Amniotic stem cell (primary cell): ENCODE data around the gene CCDC86.

Experiments
- DNase-seq: peaks from one replicate; lab custom pipeline; 2025; lab: John Stamatoyannopoulos, UW

The CCDC86 gene

DNA sequence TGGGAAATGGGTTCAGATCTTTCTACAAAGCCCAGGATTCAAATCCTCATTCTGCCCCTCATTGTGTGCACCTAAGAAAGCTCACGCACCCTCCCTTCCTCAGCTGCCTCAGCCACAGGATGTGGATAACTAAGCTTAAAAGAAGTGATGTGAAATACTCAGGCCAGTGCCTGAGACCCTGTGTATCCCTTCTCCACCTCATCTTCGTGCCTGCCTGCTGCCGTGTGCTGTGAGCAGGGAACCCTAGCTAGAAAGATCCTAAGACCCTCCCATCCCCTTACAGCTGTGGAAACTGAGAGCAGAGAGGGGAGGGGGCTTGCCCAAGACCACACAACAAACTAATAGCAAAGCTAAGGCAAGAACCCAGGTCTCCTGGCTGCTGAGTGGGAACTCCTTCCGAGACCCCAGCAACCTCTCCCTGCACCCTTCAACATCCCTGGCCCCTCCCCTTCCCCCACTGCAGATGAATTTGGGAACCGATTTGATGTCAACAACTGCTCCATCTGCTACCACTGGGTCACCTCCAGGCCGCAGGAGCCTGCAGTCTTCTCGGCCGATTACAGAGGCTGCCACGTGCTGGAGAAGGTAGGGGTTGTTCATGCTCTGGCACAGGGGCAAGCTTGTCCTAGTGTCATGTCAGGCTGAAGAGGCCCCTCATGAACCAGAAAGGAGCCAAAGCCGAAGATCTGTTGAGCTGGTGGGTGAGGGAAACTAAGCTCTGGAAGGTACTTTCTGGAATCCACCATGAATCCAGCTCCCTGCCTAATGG, 27.0 kb downstream of the CCDC86 start:
- no peak for DNase-seq

DNA sequence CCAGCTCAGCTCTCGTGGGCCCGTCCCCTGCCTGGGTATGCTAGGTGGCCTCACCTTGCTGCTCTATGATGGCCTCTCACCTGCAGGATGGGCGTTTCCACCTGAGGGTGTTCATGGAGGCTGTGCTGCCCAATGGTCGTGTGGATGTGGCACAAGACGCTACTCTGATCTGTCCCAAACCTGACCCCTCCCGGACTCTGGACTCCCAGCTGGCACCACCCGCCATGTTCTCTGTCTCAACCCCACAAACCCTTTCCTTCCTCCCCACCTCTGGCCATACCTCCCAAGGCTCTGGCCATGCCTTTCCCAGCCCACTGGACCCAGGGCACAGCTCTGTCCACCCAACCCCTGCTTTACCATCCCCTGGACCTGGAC, 27.5 kb downstream of the CCDC86 start:
- no peak for DNase-seq

DNA sequence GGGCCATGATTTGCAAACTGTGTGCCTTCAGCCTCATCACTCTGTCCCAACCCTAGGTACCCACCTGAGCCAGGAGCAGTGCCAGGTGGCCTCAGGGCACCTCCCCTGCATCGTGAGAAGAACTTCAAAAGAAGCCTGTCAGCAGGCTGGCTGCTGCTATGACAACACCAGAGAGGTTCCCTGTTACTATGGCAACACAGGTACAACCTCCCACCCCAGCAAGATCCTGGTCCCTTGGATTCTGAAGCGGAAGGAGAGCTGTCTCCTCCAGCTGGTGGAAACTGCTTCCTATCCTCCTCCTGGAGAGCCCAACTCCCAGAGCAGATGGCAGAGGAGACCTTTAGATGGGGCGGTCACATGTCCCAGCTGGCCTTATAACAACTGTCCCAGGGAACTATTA, 28.4 kb downstream of the CCDC86 start:
- DNase-seq: no peak

DNA sequence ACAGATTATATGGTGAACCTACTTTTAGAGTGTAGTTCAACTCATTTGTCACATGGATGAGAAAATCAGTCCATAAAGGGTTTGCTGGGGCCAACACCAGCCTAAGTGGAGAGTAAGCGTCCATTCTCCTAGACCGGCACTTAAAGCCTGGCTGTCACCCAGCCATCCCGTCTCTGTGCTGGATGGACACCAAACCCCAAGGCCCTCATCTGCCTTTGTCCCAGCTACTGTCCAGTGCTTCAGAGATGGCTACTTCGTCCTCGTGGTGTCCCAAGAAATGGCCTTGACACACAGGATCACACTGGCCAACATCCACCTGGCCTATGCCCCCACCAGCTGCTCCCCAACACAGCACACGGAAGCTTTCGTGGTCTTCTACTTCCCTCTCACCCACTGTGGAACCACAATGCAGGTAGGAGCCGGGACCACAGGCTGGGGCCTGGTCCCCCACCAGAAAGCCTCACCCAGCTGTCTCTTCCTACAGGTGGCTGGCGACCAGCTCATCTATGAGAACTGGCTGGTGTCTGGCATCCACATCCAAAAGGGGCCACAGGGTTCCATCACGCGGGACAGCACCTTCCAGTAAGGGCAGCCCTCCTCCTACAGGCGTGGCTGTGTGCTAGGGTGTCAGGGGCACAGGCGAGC, 28.9 kb downstream of the CCDC86 start:
- no peak for DNase-seq

DNA sequence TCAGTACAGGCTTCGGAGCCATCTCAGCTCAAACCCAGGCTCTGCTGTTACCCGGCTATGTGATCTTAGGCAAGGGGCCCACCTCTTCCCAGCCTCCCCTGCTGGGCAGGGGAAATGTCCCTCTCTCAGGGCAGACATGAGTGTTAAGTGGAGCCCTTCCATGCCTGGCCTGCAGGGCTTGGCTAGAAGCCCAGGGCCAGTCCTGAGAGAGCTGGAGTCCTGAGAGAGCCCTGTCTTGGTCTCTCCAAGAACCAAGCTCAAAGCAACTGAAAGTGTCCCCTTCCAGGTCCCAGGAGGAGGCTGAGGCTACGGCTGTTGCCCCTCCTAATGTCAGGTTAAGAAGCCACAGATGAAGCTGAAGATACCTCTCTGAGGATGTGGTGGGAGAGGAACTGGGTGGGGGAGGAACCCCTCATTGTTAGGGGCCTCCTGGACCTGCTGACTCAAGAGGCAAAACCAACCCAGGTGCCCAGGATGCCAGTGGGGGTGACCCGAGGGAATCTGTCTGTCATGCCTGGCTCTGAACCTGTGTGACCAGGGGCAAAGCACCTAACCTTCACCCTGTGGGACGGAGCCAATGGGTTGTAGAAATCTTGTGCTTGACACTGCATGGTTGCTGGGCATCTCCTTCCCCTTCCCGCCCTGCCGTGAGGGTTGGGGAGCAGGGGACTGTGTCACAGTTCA, 29.6 kb downstream of the CCDC86 start:
- no peak for DNase-seq

DNA sequence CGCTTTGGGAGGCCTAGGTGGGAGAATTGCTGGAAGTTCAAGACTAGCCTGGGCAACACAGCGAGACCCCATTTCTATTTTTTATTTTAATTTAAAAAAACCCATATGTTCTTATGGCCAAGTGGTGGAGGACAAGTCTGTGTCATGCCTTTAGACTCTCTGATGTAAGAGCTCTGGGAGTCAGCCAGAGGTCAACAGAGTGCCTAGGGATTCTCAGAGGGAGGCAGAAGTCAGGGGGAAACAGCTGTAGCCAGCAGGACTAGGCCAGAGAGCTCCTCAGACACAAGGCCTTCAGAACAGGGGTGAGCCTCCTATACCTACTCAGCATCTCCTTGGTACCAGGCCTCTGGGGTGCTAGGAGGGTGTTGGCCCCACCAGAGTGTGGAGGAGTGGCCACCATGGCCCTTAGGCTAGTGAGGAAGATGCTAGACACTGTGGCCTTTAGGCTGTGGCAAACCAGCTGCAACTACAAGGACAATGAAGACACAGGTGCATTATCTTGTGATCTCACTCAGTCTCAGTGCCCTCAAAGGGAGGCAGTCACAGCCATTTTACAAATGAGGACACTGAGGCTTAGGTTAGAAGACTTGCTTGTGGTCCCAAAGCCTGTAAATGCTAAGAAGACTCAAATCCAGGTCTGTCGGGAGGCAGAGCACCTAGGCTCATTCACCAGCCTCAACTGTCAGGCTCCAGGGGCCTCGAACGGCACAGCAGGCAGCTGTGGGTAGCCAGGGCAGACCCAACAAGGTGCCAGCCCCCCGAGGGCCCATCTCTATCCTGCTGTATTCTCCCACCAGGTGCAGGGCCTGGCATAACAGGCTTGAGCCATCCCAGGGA, 30.4 kb downstream of the CCDC86 start:
- no peak for DNase-seq

DNA sequence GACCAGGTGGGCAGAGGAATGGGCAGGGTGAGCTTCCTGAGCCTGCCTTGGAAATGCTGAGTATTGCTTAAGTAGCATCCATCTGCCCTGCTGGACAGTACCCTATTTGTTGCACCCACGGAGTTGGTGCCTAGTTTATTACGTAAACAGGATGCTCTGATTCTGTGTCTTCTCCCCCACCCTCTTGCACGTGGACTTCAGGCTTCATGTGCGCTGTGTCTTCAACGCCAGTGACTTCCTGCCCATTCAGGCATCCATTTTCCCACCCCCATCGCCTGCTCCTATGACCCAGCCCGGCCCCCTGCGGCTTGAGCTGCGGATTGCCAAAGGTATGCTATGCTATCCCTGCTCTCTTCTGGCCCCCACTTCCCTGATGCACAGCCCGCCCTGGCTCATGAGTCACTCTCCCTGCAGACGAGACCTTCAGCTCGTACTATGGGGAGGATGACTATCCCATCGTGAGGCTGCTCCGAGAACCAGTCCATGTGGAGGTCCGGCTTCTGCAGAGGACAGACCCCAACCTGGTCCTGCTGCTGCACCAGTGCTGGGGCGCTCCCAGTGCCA, 31.1 kb downstream of the CCDC86 start:
- DNase-seq: no peak

DNA sequence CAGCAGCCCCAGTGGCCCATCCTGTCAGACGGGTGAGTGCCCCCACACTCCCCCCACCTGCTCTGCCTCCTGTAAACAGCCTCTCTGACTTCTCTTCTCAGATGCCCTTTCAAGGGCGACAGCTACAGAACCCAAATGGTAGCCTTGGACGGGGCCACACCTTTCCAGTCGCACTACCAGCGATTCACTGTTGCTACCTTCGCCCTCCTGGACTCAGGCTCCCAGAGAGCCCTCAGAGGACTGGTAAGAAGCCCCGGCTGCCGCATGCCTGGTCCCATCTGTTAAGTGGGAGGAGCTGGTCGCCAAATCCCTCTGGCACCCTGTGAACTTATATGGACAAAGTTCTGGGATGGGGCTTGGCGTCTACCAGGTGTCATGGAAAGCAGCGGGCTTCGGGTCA, 31.6 kb downstream of the CCDC86 start:
- DNase-seq: no peak

DNA sequence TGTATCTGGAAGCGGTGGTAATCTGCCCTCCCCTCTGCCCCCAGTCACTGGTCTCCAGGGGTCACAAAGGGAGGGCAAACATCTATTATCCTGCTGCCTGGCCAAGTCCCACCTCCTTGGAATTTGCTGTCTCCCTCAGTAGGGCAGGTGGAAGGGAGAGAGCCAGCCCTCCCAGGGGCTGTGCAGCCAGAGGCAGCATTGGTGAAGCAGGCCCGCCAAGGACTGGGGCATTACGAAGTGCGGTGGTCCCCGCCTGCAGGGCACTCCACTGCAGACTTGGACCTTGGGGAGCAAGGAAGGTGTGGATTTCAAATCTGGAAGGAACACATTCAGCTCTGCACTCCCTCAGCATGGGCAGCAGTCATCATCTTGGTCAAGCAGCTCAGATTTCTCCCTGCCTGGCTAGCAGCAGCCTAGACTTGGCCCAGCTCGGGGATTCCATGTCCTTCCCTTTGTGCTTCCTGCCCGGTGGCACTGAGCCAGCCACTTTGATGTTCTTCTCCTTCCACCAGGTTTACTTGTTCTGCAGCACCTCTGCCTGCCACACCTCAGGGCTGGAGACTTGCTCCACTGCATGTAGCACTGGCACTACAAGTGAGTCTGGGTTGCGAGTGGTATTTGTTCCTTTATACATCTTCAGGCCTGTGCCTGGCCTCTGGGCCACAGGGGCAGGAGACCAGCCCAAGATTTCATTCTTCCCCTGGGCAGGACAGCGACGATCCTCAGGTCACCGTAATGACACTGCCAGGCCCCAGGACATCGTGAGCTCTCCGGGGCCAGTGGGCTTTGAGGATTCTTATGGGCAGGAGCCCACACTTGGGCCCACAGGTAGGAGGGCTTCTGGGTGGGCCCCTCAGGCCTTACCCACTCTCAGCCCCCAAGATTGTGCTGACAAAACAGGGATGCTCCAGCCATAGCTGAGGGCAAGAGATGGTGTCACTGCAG, 32.8 kb downstream of the CCDC86 start:
- no peak for DNase-seq

DNA sequence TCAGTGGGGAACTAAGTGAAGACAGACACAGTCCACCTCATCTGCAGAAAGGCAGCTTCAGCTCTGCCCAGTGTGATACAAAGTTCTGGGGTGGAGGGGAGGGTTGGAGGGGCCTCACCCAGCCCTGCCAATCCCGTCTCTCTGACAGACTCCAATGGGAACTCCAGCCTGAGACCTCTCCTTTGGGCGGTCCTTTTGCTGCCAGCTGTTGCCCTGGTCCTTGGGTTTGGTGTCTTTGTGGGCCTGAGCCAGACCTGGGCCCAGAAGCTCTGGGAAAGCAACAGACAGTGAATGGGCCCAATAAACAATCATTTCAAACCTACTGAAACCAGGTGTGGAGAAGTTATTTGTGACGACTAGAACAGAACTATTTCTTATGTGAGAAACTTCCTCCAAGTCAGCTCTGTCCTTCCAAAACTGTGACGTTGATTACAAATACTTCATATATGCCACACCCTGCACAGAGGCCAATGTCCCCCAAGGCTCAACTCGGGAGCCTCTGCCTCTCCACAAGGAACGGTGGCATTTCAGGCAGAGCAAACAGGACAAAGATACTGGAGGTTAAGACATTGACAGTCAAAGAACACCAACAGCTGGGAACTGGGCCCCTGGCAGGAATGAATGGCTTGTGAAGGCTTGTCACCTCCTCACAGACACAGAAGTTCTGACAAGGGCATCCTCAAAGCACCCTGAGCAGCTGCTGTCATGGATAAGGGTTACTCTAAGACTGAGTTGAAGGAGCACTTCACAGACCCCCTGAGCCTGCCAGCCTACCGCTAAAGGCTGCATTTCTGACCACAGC, 33.7 kb downstream of the CCDC86 start:
- DNase-seq: no peak

DNA sequence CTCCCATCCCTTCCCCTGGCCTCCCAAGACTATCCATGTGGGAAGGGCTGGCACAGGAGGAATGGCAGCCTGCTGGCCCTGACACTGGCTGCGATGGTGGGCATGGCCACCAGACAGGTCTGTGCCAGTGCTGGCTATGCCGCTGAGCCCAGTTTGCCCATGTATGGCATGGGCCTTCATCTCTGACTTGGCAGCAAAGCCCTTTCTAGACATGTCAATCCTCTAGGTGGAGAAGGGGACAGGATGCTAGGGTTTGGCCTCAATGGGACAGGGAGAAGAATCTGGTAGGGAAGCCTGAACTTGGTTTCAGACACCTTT, 34.2 kb downstream of the CCDC86 start:
- no peak for DNase-seq

DNA sequence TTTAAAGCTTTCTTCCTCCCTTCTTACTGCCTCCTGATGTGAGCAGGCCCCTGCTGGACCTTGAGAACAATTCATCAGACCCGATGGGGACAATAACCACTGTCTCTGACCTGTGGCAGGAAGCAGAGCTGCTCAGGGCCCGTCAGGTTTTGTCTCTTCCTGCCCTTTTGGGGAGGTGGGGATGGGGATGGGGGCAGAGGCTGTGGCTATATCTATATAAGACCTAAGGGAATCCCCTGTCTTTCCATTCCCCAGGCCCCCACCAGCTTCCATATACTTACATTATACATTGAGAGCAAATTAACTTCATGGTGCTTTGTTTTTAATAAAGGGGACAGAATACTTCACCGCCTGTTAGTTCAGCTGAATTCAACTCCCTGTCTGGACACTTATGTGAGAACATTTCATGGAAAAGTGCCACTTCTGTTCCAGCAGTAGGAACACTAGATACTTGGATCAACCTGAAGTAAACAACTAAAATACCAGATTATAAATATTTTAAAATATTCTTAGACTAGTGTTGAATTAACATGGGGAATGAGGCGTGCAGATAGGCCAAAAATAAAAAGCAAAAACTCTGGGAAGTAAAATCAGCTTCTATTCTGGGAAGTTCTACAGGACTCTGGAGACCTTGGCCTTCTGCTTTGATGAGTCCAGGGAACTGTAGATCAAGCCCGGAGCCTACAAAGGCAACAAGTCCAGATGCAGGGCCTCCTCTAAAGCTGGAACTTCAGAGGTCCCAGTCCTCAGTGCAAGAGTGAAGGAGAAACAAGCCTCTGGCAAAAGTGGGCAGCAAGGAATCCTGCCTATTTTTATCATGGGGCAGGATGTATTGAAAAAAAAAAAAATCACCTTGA, 36.6 kb downstream of the CCDC86 start:
- no peak for DNase-seq

DNA sequence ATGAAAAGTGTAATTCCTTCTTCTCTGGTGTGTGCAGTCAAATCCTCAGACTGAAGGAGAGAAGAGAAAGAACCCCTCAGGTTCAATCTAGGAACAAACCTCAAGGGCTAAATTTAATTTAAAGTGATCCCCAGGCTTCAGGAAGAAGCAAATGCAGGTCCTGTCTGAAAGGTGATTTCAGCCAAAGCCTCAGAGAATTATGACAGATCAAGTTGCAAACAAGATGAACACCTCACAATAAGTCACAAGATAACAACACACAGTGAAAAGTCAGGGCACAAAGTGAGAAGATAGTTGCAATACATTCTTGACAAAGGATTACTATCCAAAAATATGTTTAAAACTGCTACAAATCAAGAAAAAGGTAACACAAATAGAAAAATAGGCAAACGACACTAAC, 37.2 kb downstream of the CCDC86 start:
- no peak for DNase-seq

DNA sequence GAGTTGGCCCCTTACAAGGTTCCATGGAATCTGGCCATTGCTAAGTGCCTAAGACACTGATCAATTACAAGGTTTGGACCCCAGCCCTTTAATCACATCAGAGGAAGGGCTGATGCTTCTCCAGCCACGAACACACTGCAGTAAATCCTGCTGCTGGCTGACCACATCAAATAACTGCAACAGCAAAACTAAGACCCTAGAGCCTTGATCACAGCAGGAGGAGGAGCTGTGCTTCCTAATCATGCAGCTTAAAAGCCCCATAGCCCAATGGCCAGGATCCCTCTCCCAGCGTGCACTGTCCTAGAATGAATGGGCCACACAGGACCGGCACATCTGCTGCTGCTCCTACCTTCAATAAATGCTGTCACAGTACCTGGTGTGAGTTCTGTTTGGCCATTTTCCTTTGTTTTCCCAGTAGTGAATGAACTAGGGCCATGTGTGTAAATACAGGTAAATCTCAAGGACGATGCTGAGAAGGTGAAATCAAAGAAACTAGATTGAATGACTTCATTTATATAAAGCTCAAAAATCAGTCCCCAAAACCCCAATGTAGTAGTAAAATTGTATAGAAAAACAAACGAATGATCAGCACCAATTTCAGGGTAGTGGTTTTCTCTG, 38.2 kb downstream of the CCDC86 start:
- DNase-seq: no peak

DNA sequence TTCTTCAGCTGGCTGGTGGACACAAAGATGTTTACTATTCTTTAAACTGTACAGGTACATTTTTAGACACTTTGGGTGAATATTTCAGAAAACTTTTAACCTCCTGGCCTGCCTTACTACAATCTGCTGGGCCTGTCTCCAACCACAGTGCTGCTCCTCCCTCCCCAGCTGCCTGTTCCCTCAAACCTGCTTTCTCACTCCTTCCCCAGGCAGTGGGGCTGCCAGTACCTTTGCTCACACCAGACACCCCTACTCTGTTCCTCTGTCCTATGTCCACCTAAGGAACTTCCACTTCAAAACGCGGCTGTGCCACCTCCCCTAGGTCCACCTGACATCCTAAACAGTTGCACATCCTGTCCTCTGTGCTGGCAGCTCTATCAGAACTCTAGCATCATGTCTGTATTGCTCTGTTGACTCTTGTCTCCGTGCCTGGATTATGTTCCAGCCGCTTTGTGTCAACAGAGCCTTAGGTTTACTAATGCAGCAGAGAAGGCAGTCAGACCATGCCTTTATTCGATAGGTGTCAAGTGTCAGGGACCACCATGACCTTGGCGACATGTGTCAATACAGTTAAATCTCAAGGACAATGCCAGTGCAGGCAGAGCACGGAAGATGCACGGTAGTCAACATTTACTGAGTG, 38.9 kb downstream of the CCDC86 start:
- no peak for DNase-seq

DNA sequence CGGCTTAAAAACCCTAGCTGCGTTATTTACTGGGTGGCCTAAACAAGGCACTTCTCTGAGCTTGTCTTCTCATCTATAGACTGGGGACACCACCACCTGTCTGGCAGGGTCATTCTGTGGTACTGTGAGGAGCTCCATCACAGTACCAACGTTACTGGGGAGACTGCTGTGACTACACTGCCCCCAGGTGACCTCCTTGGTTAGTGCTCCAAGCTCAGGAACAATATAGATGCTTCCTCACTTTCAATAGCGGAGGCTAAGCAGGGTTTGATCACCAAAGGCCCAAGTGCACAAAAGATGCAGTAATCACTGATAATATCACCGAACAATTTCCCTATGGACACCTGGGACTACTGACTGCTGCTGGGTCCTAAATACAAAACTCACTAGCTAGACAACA, 45.6 kb downstream of the CCDC86 start:
- no peak for DNase-seq

DNA sequence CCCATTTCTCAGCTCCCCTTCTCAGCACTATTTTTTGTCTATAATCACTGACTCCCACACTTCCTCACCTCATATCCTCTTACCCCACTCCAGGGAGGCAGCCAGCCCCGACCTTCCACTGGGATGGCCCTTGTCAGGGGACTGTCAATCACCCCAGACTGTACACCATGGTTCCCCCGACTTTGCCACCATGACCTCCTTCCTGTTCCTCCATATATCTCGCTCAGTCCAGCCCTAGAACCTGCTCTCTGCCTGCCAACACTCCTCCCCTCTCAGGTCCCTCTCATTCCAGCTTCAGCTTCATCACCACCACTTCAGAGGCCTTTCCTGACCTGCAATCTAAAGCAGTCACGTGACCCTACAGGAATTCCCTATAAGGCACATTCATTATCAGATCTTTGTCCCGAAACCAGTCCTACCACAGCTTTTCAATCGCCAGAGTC, 48.0 kb downstream of the CCDC86 start:
- no peak for DNase-seq

DNA sequence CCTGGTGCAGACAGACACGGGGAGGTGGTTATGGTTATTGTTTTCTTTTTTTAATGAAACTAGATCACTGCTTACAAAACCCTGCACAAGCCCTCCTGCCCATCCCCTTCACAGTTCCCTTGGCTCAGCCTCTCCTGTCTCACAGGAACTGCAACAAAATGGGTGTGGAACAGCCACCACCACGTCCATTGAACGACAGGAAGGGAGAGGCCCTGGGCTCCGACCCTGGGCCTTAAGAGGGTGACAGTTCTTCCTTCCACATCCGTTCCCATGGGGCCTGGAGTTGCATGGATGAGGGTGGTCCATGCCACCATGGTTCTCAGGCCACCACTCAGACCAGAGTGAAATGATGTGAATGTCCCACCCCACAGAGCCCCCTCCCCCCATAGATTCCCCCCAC, 48.8 kb downstream of the CCDC86 start:
- no peak for DNase-seq
